H9 (cell line): ENCODE data around the gene P2RX5. TPM values are rescaled to one million over a fixed set of nuclear protein-coding genes. Genes with fewer than 3 reads are reported as not detected.
A peak's percentile ranks its signal among the peaks of the same experiment; 100 is the strongest.

Experiments
- DNase-seq: peaks from one replicate; pipeline ENCODE4 v3.0.0-alpha.2; 2017
- H2AFZ ChIP-seq: one replicate; pipeline ENCODE4 v1.6.1; 2013; ENCODE audit warnings: mild to moderate bottlenecking, low read length, control low read depth, moderate library complexity
- H2AK5ac ChIP-seq: 2 replicates; pipeline ENCODE4 v1.6.1; 2013; ENCODE audit warnings: low read length, control low read depth, mixed read lengths; ENCODE audit not compliant: insufficient read length
- H2BK120ac ChIP-seq: one replicate; pipeline ENCODE4 v1.6.1; 2013; ENCODE audit warnings: low read depth, mild to moderate bottlenecking, low read length, control low read depth, inconsistent platforms; ENCODE audit not compliant: poor library complexity, severe bottlenecking
- H2BK12ac ChIP-seq: 2 replicates; pipeline ENCODE4 v1.6.1; 2013; ENCODE audit warnings: low read length, control low read depth, mixed read lengths, low read depth; ENCODE audit not compliant: insufficient read length
- H2BK15ac ChIP-seq: 2 replicates; pipeline ENCODE4 v1.6.1; 2013; ENCODE audit warnings: low read depth, low read length, control low read depth
- H2BK20ac ChIP-seq: one replicate; pipeline ENCODE4 v1.6.1; 2013; ENCODE audit warnings: low read depth, mild to moderate bottlenecking, low read length, control low read depth, inconsistent platforms; ENCODE audit not compliant: poor library complexity, severe bottlenecking
- H2BK5ac ChIP-seq: 2 replicates; pipeline ENCODE4 v1.6.1; 2013; ENCODE audit warnings: low read length, control low read depth, mixed read lengths; ENCODE audit not compliant: insufficient read length
- H3K14ac ChIP-seq: 2 replicates; pipeline ENCODE4 v1.6.1; 2013; ENCODE audit warnings: low read length, control low read depth; ENCODE audit not compliant: insufficient read depth
- H3K18ac ChIP-seq: 2 replicates; pipeline ENCODE4 v1.6.1; 2013; ENCODE audit warnings: low read depth, mild to moderate bottlenecking, mixed read lengths, low read length, control low read depth; ENCODE audit not compliant: insufficient read length
- H3K23ac ChIP-seq: 2 replicates; pipeline ENCODE4 v1.6.1; 2013; ENCODE audit warnings: low read length, control low read depth, mixed read lengths, low read depth; ENCODE audit not compliant: insufficient read length
- H3K23me2 ChIP-seq: 2 replicates; pipeline ENCODE4 v1.6.1; 2013; ENCODE audit warnings: low read depth, mild to moderate bottlenecking, mixed read lengths, low read length, control low read depth; ENCODE audit not compliant: insufficient read length, poor library complexity, severe bottlenecking
- H3K27ac ChIP-seq: 2 replicates; pipeline ENCODE4 v1.5.1; 2013; ENCODE audit warnings: low read length, control low read depth, mixed read lengths, low read depth; ENCODE audit not compliant: insufficient read length
- H3K27me3 ChIP-seq: 2 replicates; pipeline ENCODE4 v1.6.1; 2013; ENCODE audit warnings: low read length, control low read depth, inconsistent platforms; ENCODE audit not compliant: insufficient read depth
- H3K4ac ChIP-seq: 2 replicates; pipeline ENCODE4 v1.6.1; 2013; ENCODE audit warnings: low read depth, mild to moderate bottlenecking, control low read depth, inconsistent platforms, low read length, moderate library complexity
- H3K4me1 ChIP-seq: 2 replicates; pipeline ENCODE4 v1.6.1; 2013; ENCODE audit warnings: low read length, control low read depth, inconsistent platforms; ENCODE audit not compliant: insufficient read depth
- H3K4me2 ChIP-seq: 2 replicates; pipeline ENCODE4 v1.6.1; 2013; ENCODE audit warnings: low read length, control low read depth, mixed read lengths; ENCODE audit not compliant: insufficient read length, insufficient read depth
- H3K56ac ChIP-seq: 2 replicates; pipeline ENCODE4 v1.6.1; 2013; ENCODE audit warnings: low read depth, mild to moderate bottlenecking, mixed read lengths, low read length, control low read depth; ENCODE audit not compliant: insufficient read length
- H3K79me1 ChIP-seq: 2 replicates; pipeline ENCODE4 v1.6.1; 2013; ENCODE audit warnings: low read depth, mild to moderate bottlenecking, moderate library complexity, low read length, control low read depth, inconsistent platforms; ENCODE audit not compliant: insufficient read depth, poor library complexity, severe bottlenecking
- H3K79me2 ChIP-seq: 2 replicates; pipeline ENCODE4 v1.6.1; 2013; ENCODE audit warnings: low read length, control low read depth, inconsistent platforms; ENCODE audit not compliant: insufficient read depth
- H3K9ac ChIP-seq: 2 replicates; pipeline ENCODE4 v1.6.1; 2013; ENCODE audit warnings: low read length, control low read depth, mixed read lengths; ENCODE audit not compliant: insufficient read length; ENCODE audit errors: extremely low read depth
- H3K9me3 ChIP-seq: one replicate; pipeline ENCODE4 v1.6.1; 2013; ENCODE audit warnings: low read depth, low read length, inconsistent platforms; ENCODE audit not compliant: control insufficient read depth
- H3T11ph ChIP-seq: one replicate; pipeline ENCODE4 v1.6.1; 2013; ENCODE audit warnings: mild to moderate bottlenecking, low read length, control low read depth, inconsistent platforms
- H4K20me1 ChIP-seq: one replicate; pipeline ENCODE4 v1.6.1; 2013; ENCODE audit not compliant: control insufficient read depth, insufficient read length, insufficient read depth
- H4K5ac ChIP-seq: 2 replicates; pipeline ENCODE4 v1.6.1; 2013; ENCODE audit warnings: low read depth, mild to moderate bottlenecking, mixed read lengths, low read length, control low read depth; ENCODE audit not compliant: insufficient read length
- H4K8ac ChIP-seq: replicated peaks from 2 replicates; pipeline ENCODE4 v1.6.1; 2013; ENCODE audit warnings: low read length, control low read depth, mixed read lengths, low read depth; ENCODE audit not compliant: insufficient read length
- H4K91ac ChIP-seq: 2 replicates; pipeline ENCODE4 v1.6.1; 2013; ENCODE audit warnings: low read depth, mild to moderate bottlenecking, moderate library complexity, mixed read lengths, low read length, control low read depth; ENCODE audit not compliant: insufficient read length
- H3K27ac Mint-ChIP-seq, 3 experiments: 2 replicates in 2 of 3; 3 replicates in 1 of 3; pipeline ENCODE4 v1.8.0; 2020 to 2021; ENCODE audit warnings: mixed read lengths in 3 of 3, mild to moderate bottlenecking in 1 of 3, moderate library complexity in 1 of 3
- H3K27me3 Mint-ChIP-seq: 2 replicates; pipeline ENCODE4 v1.8.0; 2021; ENCODE audit warnings: low read depth, mild to moderate bottlenecking, moderate library complexity, mixed read lengths
- H3K36me3 Mint-ChIP-seq, 3 experiments: 2 replicates in 2 of 3; 3 replicates in 1 of 3; pipeline ENCODE4 v1.8.0; 2020 to 2021; ENCODE audit warnings: low read depth in 3 of 3, mixed read lengths in 3 of 3; ENCODE audit not compliant: insufficient read depth in 1 of 3
- H3K4me1 Mint-ChIP-seq, 2 experiments: 2 replicates each; pipeline ENCODE4 v1.8.0; 2020; ENCODE audit warnings: mixed read lengths in 2 of 2
- H3K4me3 Mint-ChIP-seq, 2 experiments: 2 replicates in 1 of 2; 3 replicates in 1 of 2; pipeline ENCODE4 v1.8.0; 2020 to 2021; ENCODE audit warnings: mild to moderate bottlenecking in 2 of 2, mixed read lengths in 2 of 2, moderate library complexity in 1 of 2
- H3K9me3 Mint-ChIP-seq, 2 experiments: 2 replicates in 1 of 2; 3 replicates in 1 of 2; pipeline ENCODE4 v1.8.0; 2020; ENCODE audit warnings: mild to moderate bottlenecking in 2 of 2, mixed read lengths in 2 of 2, moderate library complexity in 1 of 2
- WGBS: extraction: QIAGEN DNeasy Blood & Tissue Kit; methylation state at CpG from one replicate; pipeline ENCODE4 v1.1.7; 2013; ENCODE audit warnings: missing lambda C conversion rate, low lambda C conversion rate, mixed read lengths; ENCODE audit not compliant: insufficient read length; ENCODE audit errors: extremely low coverage; 5-methylcytosine and 5-hydroxymethylcytosine counted together
- total RNA-seq: library from RNA; stranded (reverse); gene quantifications from 2 replicates; pipeline ENCODE4 v1.2.1, GENCODE V29; 2021
- TF ChIP-seq, protein P1 (sequence below): fragments of 200-600 bp; sonication (generic); conservative IDR thresholded peaks from 3 replicates; pipeline ENCODE4 v1.8.0; 2021; ENCODE audit warnings: antibody characterized with exemption, mild to moderate bottlenecking

The P2RX5 gene
- total RNA-seq, 1 experiment from 2014 or later: 4.7 TPM

DNA sequence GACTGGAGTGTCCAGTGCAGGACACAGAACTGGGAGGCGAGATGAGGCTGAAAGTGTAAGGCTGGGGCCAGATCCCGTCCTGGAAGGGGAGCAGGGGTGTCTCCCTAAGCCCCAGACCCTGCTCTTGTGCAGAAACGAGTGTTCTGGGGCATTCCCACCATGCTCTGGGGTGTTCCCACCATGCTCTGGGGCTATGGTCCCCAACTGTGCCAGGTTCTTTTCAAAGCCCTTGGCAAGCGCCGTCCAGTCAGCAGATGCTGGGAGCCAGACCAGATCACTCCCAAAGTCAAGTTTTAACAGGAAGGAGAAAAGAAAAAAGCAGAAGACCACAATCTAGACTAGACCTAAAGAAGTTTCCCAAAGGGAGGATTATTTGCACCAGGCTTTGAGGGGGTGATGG, 30.1 kb downstream of the P2RX5 start:
- H4K20me1 ChIP-seq: no peaks in the 10 kb centered on the region

More for the DNA sequence above, 30.1 kb downstream of the P2RX5 start:
- no peak overlapping the region for H2BK5ac ChIP-seq
- DNase-seq: no peak
- H3K18ac ChIP-seq: no peak overlapping the region
- H3K4me2 ChIP-seq: no peak overlapping the region
- no peak overlapping the region for H2BK15ac ChIP-seq
- Mint-ChIP-seq H3K36me3 (peaks cover 10 to 40% (median 19%) of the 10 kb centered on the region in 3 experiments), H3K27ac (no peak overlapping the region; a peak in 1 of 7 replicates), H3K9me3 (no peaks in the 10 kb centered on the region), H3K4me3 (peak overlapping the region; percentile 60 to 98; a peak in 4 of 5 replicates), H3K27me3 (no peaks in the 10 kb centered on the region), H3K4me1 (peaks cover 16 to 17% of the 10 kb centered on the region in 2 experiments)
- no peak overlapping the region for H2AK5ac ChIP-seq
- no peak overlapping the region for H2BK20ac ChIP-seq
- no peaks in the 10 kb centered on the region for H3K27me3 ChIP-seq
- peaks cover 3% of the 10 kb centered on the region; the same call in 1 of the 2 replicates for H3K4me1 ChIP-seq
- H3T11ph ChIP-seq: no peak overlapping the region
- no peak overlapping the region for H4K8ac ChIP-seq
- no peak overlapping the region for H2BK12ac ChIP-seq
- H3K14ac ChIP-seq: no peak overlapping the region
- no peak overlapping the region for H3K9ac ChIP-seq
- no peak overlapping the region for H4K5ac ChIP-seq
- TF ChIP-seq, protein P1, sequence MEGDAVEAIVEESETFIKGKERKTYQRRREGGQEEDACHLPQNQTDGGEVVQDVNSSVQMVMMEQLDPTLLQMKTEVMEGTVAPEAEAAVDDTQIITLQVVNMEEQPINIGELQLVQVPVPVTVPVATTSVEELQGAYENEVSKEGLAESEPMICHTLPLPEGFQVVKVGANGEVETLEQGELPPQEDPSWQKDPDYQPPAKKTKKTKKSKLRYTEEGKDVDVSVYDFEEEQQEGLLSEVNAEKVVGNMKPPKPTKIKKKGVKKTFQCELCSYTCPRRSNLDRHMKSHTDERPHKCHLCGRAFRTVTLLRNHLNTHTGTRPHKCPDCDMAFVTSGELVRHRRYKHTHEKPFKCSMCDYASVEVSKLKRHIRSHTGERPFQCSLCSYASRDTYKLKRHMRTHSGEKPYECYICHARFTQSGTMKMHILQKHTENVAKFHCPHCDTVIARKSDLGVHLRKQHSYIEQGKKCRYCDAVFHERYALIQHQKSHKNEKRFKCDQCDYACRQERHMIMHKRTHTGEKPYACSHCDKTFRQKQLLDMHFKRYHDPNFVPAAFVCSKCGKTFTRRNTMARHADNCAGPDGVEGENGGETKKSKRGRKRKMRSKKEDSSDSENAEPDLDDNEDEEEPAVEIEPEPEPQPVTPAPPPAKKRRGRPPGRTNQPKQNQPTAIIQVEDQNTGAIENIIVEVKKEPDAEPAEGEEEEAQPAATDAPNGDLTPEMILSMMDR: no peak
- no peak overlapping the region for H3K23ac ChIP-seq
- H4K91ac ChIP-seq: no peak overlapping the region
- H2AFZ ChIP-seq: no peak overlapping the region
- H3K4ac ChIP-seq: no peak overlapping the region
- H2BK120ac ChIP-seq: no peak overlapping the region
- WGBS: no CpG with 5 or more reads among the region's 5 CpGs
- H3K9me3 ChIP-seq: no peaks in the 10 kb centered on the region
- H3K79me1 ChIP-seq: peaks cover 4% of the 10 kb centered on the region
- H3K23me2 ChIP-seq: peaks cover 9% of the 10 kb centered on the region
- no peak overlapping the region for H3K27ac ChIP-seq
- no peak overlapping the region for H3K56ac ChIP-seq
- peaks cover 7% of the 10 kb centered on the region; the same call in 1 of the 2 replicates for H3K79me2 ChIP-seq
